ENCODE results near the gene DGCR8. TPM values are rescaled to one million over a fixed set of nuclear protein-coding genes. Genes with fewer than 3 reads are reported as not detected.

Gene DGCR8
- total RNA-seq, 5 donors from 2014 or later (not counting 1 experiment from before 2014, with no cell fraction given), result 38.4 to 48.1 (median 45.1) TPM

- DNase-seq (no peak), ATAC-seq (replicated peaks in 1 of 4) (no peak)
- Mint-ChIP-seq H3K4me3 (no peak overlapping the region), H3K4me1 (peaks cover 0 to 8% (median 5%) of the 10 kb centered on the region in 3 donors), H3K27me3 (no peaks in the 10 kb centered on the region), H3K9me3 (no peaks in the 10 kb centered on the region), H3K27ac (no peak overlapping the region), H3K36me3 (peaks cover 43% of the 10 kb centered on the region)
- no peaks in the 10 kb centered on the region for H3K4me1 ChIP-seq (ENCODE audit: control insufficient read depth in 1 of 2, extremely low read depth in 1 of 2, insufficient read depth in 2 of 2, low read length in 2 of 2)
- POLR2A ChIA-PET, result no interaction called here
- no peak overlapping the region for H3K4me3 ChIP-seq (ENCODE audit: control insufficient read depth in 1 of 2, extremely low read depth in 1 of 2, low read length in 1 of 2)
- no peaks in the 10 kb centered on the region for H3K9me3 ChIP-seq
- CTCF ChIA-PET, result no interaction called here
- 92% methylated on average over 10 of the region's 10 CpGs for WGBS (ENCODE audit: insufficient coverage)
- no peaks in the 10 kb centered on the region for H3K27me3 ChIP-seq (replicated peaks in 1 of 2; ENCODE audit: control insufficient read depth in 2 of 2, extremely low read depth in 1 of 2, insufficient read depth in 2 of 2, low read length in 1 of 2)
- no peak overlapping the region for H3K27ac ChIP-seq (ENCODE audit: low read length)
- H3K36me3 ChIP-seq (ENCODE audit: control insufficient read depth in 2 of 2, extremely low read depth in 1 of 2, insufficient read depth in 1 of 2, low read length in 1 of 2), result peaks cover 8 to 64% of the 10 kb centered on the region in 2 donors
Measured at GRCh38 chr22:20056161-20056560, 23.9 kb upstream of the DGCR8 start.

- Mint-ChIP-seq H3K4me3 (no peak overlapping the region), H3K27ac (no peak overlapping the region), H3K27me3 (no peaks in the 10 kb centered on the region), H3K9me3 (no peaks in the 10 kb centered on the region), H3K36me3 (peaks cover 42% of the 10 kb centered on the region), H3K4me1 (peaks cover 0 to 8% (median 5%) of the 10 kb centered on the region in 3 donors)
- Histone ChIP-seq H3K9me3 (no peaks in the 10 kb centered on the region), H3K27ac (ENCODE audit: low read length) (no peak overlapping the region), H3K4me1 (ENCODE audit: control insufficient read depth in 1 of 2, extremely low read depth in 1 of 2, insufficient read depth in 2 of 2, low read length in 2 of 2) (no peaks in the 10 kb centered on the region), H3K36me3 (ENCODE audit: control insufficient read depth in 2 of 2, extremely low read depth in 1 of 2, insufficient read depth in 1 of 2, low read length in 1 of 2) (peaks cover 8 to 66% of the 10 kb centered on the region in 2 donors), H3K27me3 (replicated peaks in 1 of 2; ENCODE audit: control insufficient read depth in 2 of 2, extremely low read depth in 1 of 2, insufficient read depth in 2 of 2, low read length in 1 of 2) (no peaks in the 10 kb centered on the region), H3K4me3 (ENCODE audit: control insufficient read depth in 1 of 2, extremely low read depth in 1 of 2, low read length in 1 of 2) (no peak overlapping the region)
- CTCF ChIA-PET, result no interaction called here
- DNase-seq (no peak), ATAC-seq (replicated peaks in 1 of 4) (no peak)
- 96% methylated on average over 15 of the region's 16 CpGs for WGBS (ENCODE audit: insufficient coverage)
- POLR2A ChIA-PET, result no interaction called here
Measured at GRCh38 chr22:20056696-20057386, 23.2 kb upstream of the DGCR8 start.

GRCh38 chr22:20057596-20058268 lies 22.3 kb upstream of the DGCR8 start:
- CTCF ChIA-PET, result no interaction called here
- no peak overlapping the region for H3K4me3 ChIP-seq (ENCODE audit: control insufficient read depth in 1 of 2, extremely low read depth in 1 of 2, low read length in 1 of 2)
- 86% methylated on average over 2 of the region's 13 CpGs for WGBS (ENCODE audit: insufficient coverage)
- H3K4me1 Mint-ChIP-seq, result peaks cover 0 to 8% (median 5%) of the 10 kb centered on the region in 3 donors
- no peaks in the 10 kb centered on the region for H3K27me3 Mint-ChIP-seq
- no peaks in the 10 kb centered on the region for H3K9me3 Mint-ChIP-seq
- POLR2A ChIA-PET, result no interaction called here
- H3K27ac ChIP-seq (ENCODE audit: low read length), result no peak overlapping the region
- peaks cover 41% of the 10 kb centered on the region for H3K36me3 Mint-ChIP-seq
- H3K4me1 ChIP-seq (ENCODE audit: control insufficient read depth in 1 of 2, extremely low read depth in 1 of 2, insufficient read depth in 2 of 2, low read length in 2 of 2), result no peaks in the 10 kb centered on the region
- no peaks in the 10 kb centered on the region for H3K27me3 ChIP-seq (replicated peaks in 1 of 2; ENCODE audit: control insufficient read depth in 2 of 2, extremely low read depth in 1 of 2, insufficient read depth in 2 of 2, low read length in 1 of 2)
- no peak overlapping the region for H3K4me3 Mint-ChIP-seq
- no peak overlapping the region for H3K27ac Mint-ChIP-seq
- H3K9me3 ChIP-seq, result no peaks in the 10 kb centered on the region
- DNase-seq, result no peak
- peaks cover 10 to 65% of the 10 kb centered on the region in 2 donors for H3K36me3 ChIP-seq (ENCODE audit: control insufficient read depth in 2 of 2, extremely low read depth in 1 of 2, insufficient read depth in 1 of 2, low read length in 1 of 2)
- no peak for ATAC-seq (replicated peaks in 1 of 4)

- Mint-ChIP-seq H3K27me3 (no peaks in the 10 kb centered on the region), H3K27ac (no peak overlapping the region), H3K9me3 (no peaks in the 10 kb centered on the region), H3K36me3 (peaks cover 40% of the 10 kb centered on the region), H3K4me1 (peaks cover 0 to 8% (median 5%) of the 10 kb centered on the region in 3 donors), H3K4me3 (no peak overlapping the region)
- CTCF ChIA-PET, result interaction anchor here (0.6 kb wide), 3 partner anchors 8 to 620 kb away, joined by 3 to 5 read pairs (median 3); no protein-coding TSS in a partner anchor
- POLR2A ChIA-PET, result interaction anchor here in 1 of 2 donors (0.6 to 0.8 kb wide), 2 partner anchors 10 to 593 kb away, joined by 5 read pairs; no protein-coding TSS in a partner anchor
- H3K36me3 ChIP-seq (ENCODE audit: control insufficient read depth in 2 of 2, extremely low read depth in 1 of 2, insufficient read depth in 1 of 2, low read length in 1 of 2), result peaks cover 9 to 61% of the 10 kb centered on the region in 2 donors
- no peak overlapping the region for H3K4me3 ChIP-seq (ENCODE audit: control insufficient read depth in 1 of 2, extremely low read depth in 1 of 2, low read length in 1 of 2)
- no peaks in the 10 kb centered on the region for H3K4me1 ChIP-seq (ENCODE audit: control insufficient read depth in 1 of 2, extremely low read depth in 1 of 2, insufficient read depth in 2 of 2, low read length in 2 of 2)
- H3K9me3 ChIP-seq, result no peaks in the 10 kb centered on the region
- WGBS (ENCODE audit: insufficient coverage), result 71% methylated on average over 1 of the region's 10 CpGs
- no peak for DNase-seq
- no peaks in the 10 kb centered on the region for H3K27me3 ChIP-seq (replicated peaks in 1 of 2; ENCODE audit: control insufficient read depth in 2 of 2, extremely low read depth in 1 of 2, insufficient read depth in 2 of 2, low read length in 1 of 2)
- ATAC-seq (replicated peaks in 1 of 4), result no peak
- no peak overlapping the region for H3K27ac ChIP-seq (ENCODE audit: low read length)
Measured at GRCh38 chr22:20058989-20059770, 20.9 kb upstream of the DGCR8 start.

GRCh38 chr22:20060700-20061480 lies 19.2 kb upstream of the DGCR8 start:
- Histone ChIP-seq H3K4me3 (ENCODE audit: control insufficient read depth in 1 of 2, extremely low read depth in 1 of 2, low read length in 1 of 2) (no peak overlapping the region), H3K27ac (ENCODE audit: low read length) (no peak overlapping the region), H3K4me1 (ENCODE audit: control insufficient read depth in 1 of 2, extremely low read depth in 1 of 2, insufficient read depth in 2 of 2, low read length in 2 of 2) (no peaks in the 10 kb centered on the region), H3K9me3 (no peaks in the 10 kb centered on the region), H3K27me3 (replicated peaks in 1 of 2; ENCODE audit: control insufficient read depth in 2 of 2, extremely low read depth in 1 of 2, insufficient read depth in 2 of 2, low read length in 1 of 2) (no peaks in the 10 kb centered on the region), H3K36me3 (ENCODE audit: control insufficient read depth in 2 of 2, extremely low read depth in 1 of 2, insufficient read depth in 1 of 2, low read length in 1 of 2) (peaks cover 7 to 52% of the 10 kb centered on the region in 2 donors)
- Mint-ChIP-seq H3K9me3 (no peaks in the 10 kb centered on the region), H3K4me1 (peaks cover 0 to 8% (median 5%) of the 10 kb centered on the region in 3 donors), H3K4me3 (no peak overlapping the region), H3K27ac (no peak overlapping the region), H3K27me3 (no peaks in the 10 kb centered on the region), H3K36me3 (peaks cover 38% of the 10 kb centered on the region)
- peak in 7 of 35 experiments; percentile 5 to 42 (median 12) for DNase-seq
- WGBS (ENCODE audit: insufficient coverage), result 95% methylated on average over 5 of the region's 10 CpGs
- ChIA-PET CTCF (interaction anchor here in 1 of 2 donors (0.6 kb wide), 1 partner anchor 87 kb away, joined by 4 read pairs; no protein-coding TSS in a partner anchor), POLR2A (no interaction called here)
- no peak for ATAC-seq (replicated peaks in 1 of 4)

- Histone ChIP-seq H3K27me3 (replicated peaks in 1 of 2; ENCODE audit: control insufficient read depth in 2 of 2, extremely low read depth in 1 of 2, insufficient read depth in 2 of 2, low read length in 1 of 2) (no peaks in the 10 kb centered on the region), H3K4me3 (ENCODE audit: control insufficient read depth in 1 of 2, extremely low read depth in 1 of 2, low read length in 1 of 2) (no peak overlapping the region), H3K36me3 (ENCODE audit: control insufficient read depth in 2 of 2, extremely low read depth in 1 of 2, insufficient read depth in 1 of 2, low read length in 1 of 2) (peaks cover 7 to 46% of the 10 kb centered on the region in 2 donors), H3K4me1 (ENCODE audit: control insufficient read depth in 1 of 2, extremely low read depth in 1 of 2, insufficient read depth in 2 of 2, low read length in 2 of 2) (no peaks in the 10 kb centered on the region), H3K9me3 (no peaks in the 10 kb centered on the region), H3K27ac (ENCODE audit: low read length) (no peak overlapping the region)
- WGBS (ENCODE audit: insufficient coverage), result 100% methylated on average over 11 of the region's 11 CpGs
- H3K4me1 Mint-ChIP-seq, result peaks cover 0 to 8% (median 5%) of the 10 kb centered on the region in 3 donors
- DNase-seq, result no peak
- ChIA-PET POLR2A (no interaction called here), CTCF (no interaction called here)
- no peak overlapping the region for H3K4me3 Mint-ChIP-seq
- H3K9me3 Mint-ChIP-seq, result no peaks in the 10 kb centered on the region
- H3K27me3 Mint-ChIP-seq, result no peaks in the 10 kb centered on the region
- no peak for ATAC-seq (replicated peaks in 1 of 4)
- no peak overlapping the region for H3K27ac Mint-ChIP-seq
- H3K36me3 Mint-ChIP-seq, result peaks cover 33% of the 10 kb centered on the region
Measured at GRCh38 chr22:20061481-20061861, 18.6 kb upstream of the DGCR8 start.
